KG1 (cell line): ENCODE data around the gene CEP170B.

Experiments
- DNase-seq: peaks from one replicate; lab custom pipeline; 2025; lab: John Stamatoyannopoulos, UW

The CEP170B gene

GRCh38 chr14:104868060-104868740 lies 3.1 kb downstream of the CEP170B start:
- no peak for DNase-seq

- no peak for DNase-seq
Measured at GRCh38 chr14:104868811-104869572, 3.9 kb downstream of the CEP170B start.

- no peak for DNase-seq
Measured at GRCh38 chr14:104869669-104870367, 4.8 kb downstream of the CEP170B start.

- no peak for DNase-seq
Measured at GRCh38 chr14:104870368-104871144, 5.5 kb downstream of the CEP170B start.

GRCh38 chr14:104871145-104871655 lies 6.1 kb downstream of the CEP170B start:
- DNase-seq: no peak

GRCh38 chr14:104871656-104872468 lies 6.8 kb downstream of the CEP170B start:
- no peak for DNase-seq

GRCh38 chr14:104872469-104873341 lies 7.6 kb downstream of the CEP170B start:
- no peak for DNase-seq

- DNase-seq: no peak
Measured at GRCh38 chr14:104873380-104874055, 8.4 kb downstream of the CEP170B start.

GRCh38 chr14:104874110-104874531 lies 9.1 kb downstream of the CEP170B start:
- no peak for DNase-seq

GRCh38 chr14:104874571-104875411 lies 9.7 kb downstream of the CEP170B start:
- no peak for DNase-seq

GRCh38 chr14:104875412-104875751 lies 10.3 kb downstream of the CEP170B start:
- no peak for DNase-seq

- no peak for DNase-seq
Measured at GRCh38 chr14:104875811-104876210, 10.7 kb downstream of the CEP170B start.

- no peak for DNase-seq
Measured at GRCh38 chr14:104876251-104876699, 11.2 kb downstream of the CEP170B start.

- no peak for DNase-seq
Measured at GRCh38 chr14:104877066-104877805, 12.2 kb downstream of the CEP170B start.

- no peak for DNase-seq
Measured at GRCh38 chr14:104877806-104878550, 12.9 kb downstream of the CEP170B start.

- DNase-seq: no peak
Measured at GRCh38 chr14:104878582-104878981, 13.5 kb downstream of the CEP170B start.
